ENCODE measurements around the gene ALOX5AP.

The ALOX5AP gene

GRCh38 chr13:30698488-30699005 lies 36.8 kb upstream of the ALOX5AP start:
- Histone ChIP-seq H3K27me3 (ENCODE audit: control insufficient read depth in 1 of 2, insufficient read depth in 2 of 2, low read length in 2 of 2) (peaks cover 0 to 3% of the 10 kb centered on the region in 2 donors), H3K36me3 (ENCODE audit: control insufficient read depth in 2 of 2, insufficient read depth in 2 of 2, low read length in 2 of 2) (no peaks in the 10 kb centered on the region), H3K27ac (ENCODE audit: low read length) (no peak overlapping the region), H3K4me1 (ENCODE audit: control insufficient read depth, insufficient read depth, low read length) (peaks cover 6% of the 10 kb centered on the region), H3K9me3 (ENCODE audit: control insufficient read depth in 2 of 2, low read length in 2 of 2) (no peaks in the 10 kb centered on the region), H3K9ac (ENCODE audit: low read length in 2 of 2) (no peak overlapping the region), H3K4me3 (ENCODE audit: low read length in 2 of 2) (no peak overlapping the region)

- Histone ChIP-seq H3K9me3 (ENCODE audit: control insufficient read depth in 2 of 2, low read length in 2 of 2) (no peaks in the 10 kb centered on the region), H3K4me3 (ENCODE audit: low read length in 2 of 2) (no peak overlapping the region), H3K27me3 (ENCODE audit: control insufficient read depth in 1 of 2, insufficient read depth in 2 of 2, low read length in 2 of 2) (peaks cover 0 to 3% of the 10 kb centered on the region in 2 donors), H3K36me3 (ENCODE audit: control insufficient read depth in 2 of 2, insufficient read depth in 2 of 2, low read length in 2 of 2) (no peaks in the 10 kb centered on the region), H3K9ac (ENCODE audit: low read length in 2 of 2) (no peak overlapping the region), H3K27ac (ENCODE audit: low read length) (no peak overlapping the region), H3K4me1 (ENCODE audit: control insufficient read depth, insufficient read depth, low read length) (peaks cover 6% of the 10 kb centered on the region)
These were observed 35.0 kb upstream of the ALOX5AP start for GRCh38 chr13:30700364-30700763.

GRCh38 chr13:30702006-30702405 lies 33.3 kb upstream of the ALOX5AP start:
- no peaks in the 10 kb centered on the region for H3K4me1 ChIP-seq (ENCODE audit: control insufficient read depth, insufficient read depth, low read length)
- H3K9me3 ChIP-seq (ENCODE audit: control insufficient read depth in 2 of 2, low read length in 2 of 2), result no peaks in the 10 kb centered on the region
- H3K27ac ChIP-seq (ENCODE audit: low read length), result no peak overlapping the region

GRCh38 chr13:30704596-30704995 lies 30.7 kb upstream of the ALOX5AP start:
- Histone ChIP-seq H3K4me3 (ENCODE audit: low read length in 2 of 2) (no peak overlapping the region), H3K9me3 (ENCODE audit: control insufficient read depth in 2 of 2, low read length in 2 of 2) (no peaks in the 10 kb centered on the region), H3K36me3 (ENCODE audit: control insufficient read depth in 2 of 2, insufficient read depth in 2 of 2, low read length in 2 of 2) (no peaks in the 10 kb centered on the region), H3K9ac (ENCODE audit: low read length in 2 of 2) (no peak overlapping the region), H3K4me1 (ENCODE audit: control insufficient read depth, insufficient read depth, low read length) (no peaks in the 10 kb centered on the region), H3K27ac (ENCODE audit: low read length) (no peak overlapping the region), H3K27me3 (ENCODE audit: control insufficient read depth in 1 of 2, insufficient read depth in 2 of 2, low read length in 2 of 2) (no peaks in the 10 kb centered on the region)

More at GRCh38 chr13:30702006-30702405, 33.3 kb upstream of the ALOX5AP start:
- H3K36me3 ChIP-seq (ENCODE audit: control insufficient read depth in 2 of 2, insufficient read depth in 2 of 2, low read length in 2 of 2), result no peaks in the 10 kb centered on the region
- no peak overlapping the region for H3K4me3 ChIP-seq (ENCODE audit: low read length in 2 of 2)
- H3K27me3 ChIP-seq (ENCODE audit: control insufficient read depth in 1 of 2, insufficient read depth in 2 of 2, low read length in 2 of 2), result peaks cover 0 to 3% of the 10 kb centered on the region in 2 donors
- H3K9ac ChIP-seq (ENCODE audit: low read length in 2 of 2), result no peak overlapping the region

GRCh38 chr13:30705680-30706079 lies 29.7 kb upstream of the ALOX5AP start:
- no peaks in the 10 kb centered on the region for H3K27me3 ChIP-seq (ENCODE audit: control insufficient read depth in 1 of 2, insufficient read depth in 2 of 2, low read length in 2 of 2)
- no peak overlapping the region for H3K27ac ChIP-seq (ENCODE audit: low read length)
- no peaks in the 10 kb centered on the region for H3K9me3 ChIP-seq (ENCODE audit: control insufficient read depth in 2 of 2, low read length in 2 of 2)
- no peak overlapping the region for H3K9ac ChIP-seq (ENCODE audit: low read length in 2 of 2)
- no peaks in the 10 kb centered on the region for H3K4me1 ChIP-seq (ENCODE audit: control insufficient read depth, insufficient read depth, low read length)
- no peak overlapping the region for H3K4me3 ChIP-seq (ENCODE audit: low read length in 2 of 2)
- H3K36me3 ChIP-seq (ENCODE audit: control insufficient read depth in 2 of 2, insufficient read depth in 2 of 2, low read length in 2 of 2), result no peaks in the 10 kb centered on the region

- H3K36me3 ChIP-seq (ENCODE audit: control insufficient read depth in 2 of 2, insufficient read depth in 2 of 2, low read length in 2 of 2), result no peaks in the 10 kb centered on the region
- H3K9me3 ChIP-seq (ENCODE audit: control insufficient read depth in 2 of 2, low read length in 2 of 2), result no peaks in the 10 kb centered on the region
- H3K4me1 ChIP-seq (ENCODE audit: control insufficient read depth, insufficient read depth, low read length), result no peaks in the 10 kb centered on the region
- no peak overlapping the region for H3K4me3 ChIP-seq (ENCODE audit: low read length in 2 of 2)
- no peak overlapping the region for H3K9ac ChIP-seq (ENCODE audit: low read length in 2 of 2)
- no peaks in the 10 kb centered on the region for H3K27me3 ChIP-seq (ENCODE audit: control insufficient read depth in 1 of 2, insufficient read depth in 2 of 2, low read length in 2 of 2)
- no peak overlapping the region for H3K27ac ChIP-seq (ENCODE audit: low read length)
These were observed 26.8 kb upstream of the ALOX5AP start for GRCh38 chr13:30708541-30708940.

GRCh38 chr13:30710442-30710841 lies 24.9 kb upstream of the ALOX5AP start:
- H3K4me1 ChIP-seq (ENCODE audit: control insufficient read depth, insufficient read depth, low read length), result no peaks in the 10 kb centered on the region
- no peaks in the 10 kb centered on the region for H3K9me3 ChIP-seq (ENCODE audit: control insufficient read depth in 2 of 2, low read length in 2 of 2)
- H3K27me3 ChIP-seq (ENCODE audit: control insufficient read depth in 1 of 2, insufficient read depth in 2 of 2, low read length in 2 of 2), result no peaks in the 10 kb centered on the region
- no peak overlapping the region for H3K4me3 ChIP-seq (ENCODE audit: low read length in 2 of 2)
- H3K9ac ChIP-seq (ENCODE audit: low read length in 2 of 2), result no peak overlapping the region
- no peak overlapping the region for H3K27ac ChIP-seq (ENCODE audit: low read length)
- H3K36me3 ChIP-seq (ENCODE audit: control insufficient read depth in 2 of 2, insufficient read depth in 2 of 2, low read length in 2 of 2), result no peaks in the 10 kb centered on the region

GRCh38 chr13:30711375-30711774 lies 24.0 kb upstream of the ALOX5AP start:
- H3K4me1 ChIP-seq (ENCODE audit: control insufficient read depth, insufficient read depth, low read length), result no peaks in the 10 kb centered on the region
- H3K36me3 ChIP-seq (ENCODE audit: control insufficient read depth in 2 of 2, insufficient read depth in 2 of 2, low read length in 2 of 2), result no peaks in the 10 kb centered on the region
- H3K9me3 ChIP-seq (ENCODE audit: control insufficient read depth in 2 of 2, low read length in 2 of 2), result no peaks in the 10 kb centered on the region
- no peaks in the 10 kb centered on the region for H3K27me3 ChIP-seq (ENCODE audit: control insufficient read depth in 1 of 2, insufficient read depth in 2 of 2, low read length in 2 of 2)
- no peak overlapping the region for H3K27ac ChIP-seq (ENCODE audit: low read length)
- no peak overlapping the region for H3K4me3 ChIP-seq (ENCODE audit: low read length in 2 of 2)
- H3K9ac ChIP-seq (ENCODE audit: low read length in 2 of 2), result no peak overlapping the region

- H3K27ac ChIP-seq (ENCODE audit: low read length), result no peak overlapping the region
- H3K9me3 ChIP-seq (ENCODE audit: control insufficient read depth in 2 of 2, low read length in 2 of 2), result no peaks in the 10 kb centered on the region
- H3K27me3 ChIP-seq (ENCODE audit: control insufficient read depth in 1 of 2, insufficient read depth in 2 of 2, low read length in 2 of 2), result no peaks in the 10 kb centered on the region
- no peak overlapping the region for H3K4me3 ChIP-seq (ENCODE audit: low read length in 2 of 2)
- no peaks in the 10 kb centered on the region for H3K36me3 ChIP-seq (ENCODE audit: control insufficient read depth in 2 of 2, insufficient read depth in 2 of 2, low read length in 2 of 2)
- H3K9ac ChIP-seq (ENCODE audit: low read length in 2 of 2), result no peak overlapping the region
- H3K4me1 ChIP-seq (ENCODE audit: control insufficient read depth, insufficient read depth, low read length), result no peaks in the 10 kb centered on the region
These were observed 23.5 kb upstream of the ALOX5AP start for GRCh38 chr13:30711837-30712236.

- Histone ChIP-seq H3K27ac (ENCODE audit: low read length) (no peak overlapping the region), H3K36me3 (ENCODE audit: control insufficient read depth in 2 of 2, insufficient read depth in 2 of 2, low read length in 2 of 2) (no peaks in the 10 kb centered on the region)
These were observed 22.5 kb upstream of the ALOX5AP start for GRCh38 chr13:30712536-30713532.

More at GRCh38 chr13:30712536-30713532, 22.5 kb upstream of the ALOX5AP start:
- Histone ChIP-seq H3K27me3 (ENCODE audit: control insufficient read depth in 1 of 2, insufficient read depth in 2 of 2, low read length in 2 of 2) (no peaks in the 10 kb centered on the region), H3K4me1 (ENCODE audit: control insufficient read depth, insufficient read depth, low read length) (no peaks in the 10 kb centered on the region), H3K9me3 (ENCODE audit: control insufficient read depth in 2 of 2, low read length in 2 of 2) (no peaks in the 10 kb centered on the region), H3K4me3 (ENCODE audit: low read length in 2 of 2) (no peak overlapping the region), H3K9ac (ENCODE audit: low read length in 2 of 2) (no peak overlapping the region)

All from stomach smooth muscle (tissue), 2 donors.